BJ (cell line): ENCODE results near the gene RPS8. TPM values are rescaled to one million over a fixed set of nuclear protein-coding genes. Genes with fewer than 3 reads are reported as not detected.

Experiments
- CTCF ChIA-PET: fragments of 350-600 bp; formaldehyde crosslinking; extraction: SDS; loops from one replicate; lab custom pipeline; 2021; ENCODE audit warnings: antibody characterized with exemption, inconsistent platforms; lab: Yijun Ruan, JAX
- POLR2A ChIA-PET: fragments of 300-600 bp; sonication (Branson Sonifier 250); formaldehyde crosslinking; extraction: SDS; loops from one replicate; lab custom pipeline; 2021; ENCODE audit warnings: antibody characterized with exemption; lab: Charles Lee
- DNase-seq: peaks from one replicate; pipeline ENCODE4 v3.0.0-alpha.2; 2011; ENCODE audit warnings: low read depth
- H3K27me3 ChIP-seq: 2 replicates; pipeline ENCODE4 v1.6.0; 2011; ENCODE audit warnings: low read length; ENCODE audit not compliant: control insufficient read depth, insufficient read depth
- H3K36me3 ChIP-seq: 2 replicates; pipeline ENCODE4 v1.5.1; 2011; ENCODE audit warnings: low read length; ENCODE audit not compliant: control insufficient read depth, insufficient read depth
- H3K4me3 ChIP-seq: 2 replicates; pipeline ENCODE4 v1.5.1; 2011; ENCODE audit warnings: low read depth, mild to moderate bottlenecking, control low read depth, low read length
- CTCF ChIP-seq: IDR thresholded peaks from 2 replicates; pipeline ENCODE4 v1.5.1; 2011; ENCODE audit warnings: low read depth, mild to moderate bottlenecking, control low read depth, inconsistent platforms, low read length, moderate library complexity; ENCODE audit not compliant: insufficient read depth
- polyA minus RNA-seq: library from RNA; depleted of rRNA, polyadenylated mRNA; stranded (reverse); fragments of >200 nt; gene quantifications from 2 replicates; pipeline ENCODE4 v1.2.3, GENCODE V29; 2011; rRNA and poly(A)+ RNA removed
- polyA plus RNA-seq: library from polyadenylated mRNA; depleted of rRNA; stranded (reverse); fragments of >200 nt; gene quantifications from 2 replicates; pipeline ENCODE4 v1.2.3, GENCODE V29; 2011; rRNA removed

Gene RPS8
- polyA plus RNA-seq (3,104 and 3,306 TPM in 2 replicates), polyA minus RNA-seq (280 and 513 TPM in 2 replicates)

DNA sequence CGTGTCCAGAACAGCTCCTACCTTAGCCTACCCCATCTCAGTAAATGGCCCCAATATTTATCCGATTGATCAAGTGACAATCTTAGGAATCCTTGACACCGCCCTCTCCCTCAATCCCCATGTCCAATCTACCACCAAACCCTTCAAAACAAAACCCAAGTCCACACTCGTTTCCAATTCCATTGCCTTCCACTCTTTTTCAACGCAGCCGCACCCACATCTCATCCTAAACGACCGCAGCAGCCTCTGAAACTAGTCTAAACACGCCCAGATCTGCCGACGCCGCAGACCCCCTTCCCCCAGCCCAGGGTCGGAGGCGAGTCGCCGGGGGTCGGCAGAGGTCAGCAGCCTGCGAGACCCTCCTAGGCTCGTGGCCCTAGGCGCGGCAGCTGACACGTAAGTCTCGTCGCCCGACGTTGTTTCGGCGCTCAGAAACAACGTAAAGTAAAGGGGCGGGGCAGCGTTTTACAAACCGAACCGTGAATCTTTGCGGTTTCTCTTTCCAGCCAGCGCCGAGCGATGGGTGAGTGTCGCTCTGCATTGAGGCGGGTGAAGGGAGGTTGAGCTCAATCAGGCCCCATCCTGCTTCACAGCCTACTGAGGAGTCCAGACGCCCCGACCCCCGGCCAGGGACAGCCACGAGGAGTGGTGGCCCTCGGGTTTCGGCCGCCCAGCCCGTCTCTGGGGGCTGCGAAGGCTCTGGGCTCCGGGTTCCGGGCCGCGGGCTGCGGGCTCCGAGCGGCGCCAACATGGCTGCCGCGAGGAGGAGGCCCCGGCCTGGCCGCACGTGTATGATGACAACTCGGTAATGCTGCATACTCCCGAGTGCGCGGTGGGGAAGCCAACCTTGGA lies at the start of gene RPS8:
Gene RPS8 (plus strand): TSS at position 463 of the 852 bp plus-strand sequence. CDS start 57 bp downstream, at position 520.
- peak; percentile 65 for DNase-seq
- no peak for TF ChIP-seq CTCF
- Histone ChIP-seq H3K27me3 (no peaks in the 10 kb centered on the region), H3K4me3 (peak within 1 kb of the TSS; percentile 86), H3K36me3 (peaks cover 19% of the 10 kb centered on the region)
- ChIA-PET POLR2A (interaction anchor here (0.6 to 1.6 kb wide), 3 partner anchors 25 to 45 kb away, joined by 3 to 4 read pairs (median 3); partner anchors contain the start of genes PLK3 and RNU5D-1), CTCF (interaction anchor here (0.7 to 4.1 kb wide), 7 partner anchors 8 to 44 kb away, joined by 3 to 15 read pairs (median 3); partner anchors contain the start of genes DYNLT4, PLK3 and RNU5D-1)

- peak within 1 kb of the TSS; percentile 29; the same call in 1 of the 2 replicates for H3K4me3 ChIP-seq
- no peaks in the 10 kb centered on the region for H3K36me3 ChIP-seq
- DNase-seq, result peak; percentile 84
- ChIA-PET POLR2A (interaction anchor here (0.6 to 1.7 kb wide), 9 partner anchors 8 to 571 kb away, joined by 3 to 7 read pairs (median 4); partner anchors contain the start of gene BTBD19), CTCF (interaction anchor here (0.6 to 6.5 kb wide), 18 partner anchors 12 to 571 kb away, joined by 3 to 43 read pairs (median 4); partner anchors contain the start of genes PLK3 and RPS8)
- H3K27me3 ChIP-seq, result no peaks in the 10 kb centered on the region
- TF ChIP-seq CTCF, result peak; percentile 87
These were observed 44.4 kb upstream of the RPS8 start, which contains the start of gene RNU5D-1 for GRCh38 chr1:44730741-44731512. Gene RNU5D-1 (minus strand): TSS chr1:44731170.

GRCh38 chr1:44733365-44733764 lies 42.0 kb upstream of the RPS8 start:
- Histone ChIP-seq H3K27me3 (no peaks in the 10 kb centered on the region), H3K36me3 (no peaks in the 10 kb centered on the region), H3K4me3 (no peak overlapping the region)
- POLR2A ChIA-PET, result no interaction called here
- CTCF ChIA-PET, result interaction anchor here (1.0 kb wide), 1 partner anchor 759 kb away, joined by 3 read pairs; no protein-coding TSS in a partner anchor
- TF ChIP-seq CTCF, result no peak
- no peak for DNase-seq

GRCh38 chr1:44733784-44734183 lies 41.6 kb upstream of the RPS8 start:
- Histone ChIP-seq H3K4me3 (no peak overlapping the region), H3K27me3 (no peaks in the 10 kb centered on the region), H3K36me3 (no peaks in the 10 kb centered on the region)
- ChIA-PET CTCF (no interaction called here), POLR2A (no interaction called here)
- no peak for DNase-seq
- TF ChIP-seq CTCF, result no peak
